Measurements from ENCODE around the gene EDAR.

- TF ChIP-seq CTCF (IDR thresholded peaks at IDR 0.05; ENCODE audit: low read length) (no peak), EZH2 (IDR thresholded peaks at IDR 0.05; ENCODE audit: borderline replicate concordance, low read length) (no peak)
Measured at GRCh38 chr2:108878276-108878675, 110.7 kb downstream of the EDAR start.
